Body of pancreas (tissue), 4 donors: ENCODE measurements around the gene OPRL1.

Source experiments
- CTCF ChIP-seq, 7 experiments: fragments of 450-650 bp in 4 of 7; fragments of 200-600 bp in 3 of 7; sonication (generic) in 3 of 7; IDR thresholded peaks; one replicate each; pipeline ENCODE4 v1.5.1; 2016 to 2019; ENCODE audit warnings: antibody characterized with exemption in 7 of 7
- POLR2A ChIP-seq, 3 donors: fragments of 450-650 bp; IDR thresholded peaks; one replicate each; pipeline ENCODE4 v1.6.1; 2016; ENCODE audit warnings: antibody characterized with exemption in 3 of 3, mild to moderate bottlenecking in 2 of 3

GRCh38 chr20:64037199-64037497, 42.7 kb upstream of the OPRL1 start:
- no peak for TF ChIP-seq CTCF (IDR thresholded peaks at IDR 0.05)
- no peak for TF ChIP-seq POLR2A (IDR thresholded peaks at IDR 0.05)
